Progenitor cell of endocrine pancreas (in vitro differentiated cells): ENCODE results near the gene CEP164. TPM values are rescaled to one million over a fixed set of nuclear protein-coding genes. Genes with fewer than 3 reads are reported as not detected.
A peak's percentile ranks its signal among the peaks of the same experiment; 100 is the strongest.

Experiments used
- DNase-seq: peaks from one replicate; pipeline ENCODE4 v3.0.0; 2021; ENCODE audit warnings: low spot score; ENCODE audit not compliant: unreplicated experiment
- H3K27ac Mint-ChIP-seq: 2 replicates; pipeline ENCODE4 v1.8.0; 2021; ENCODE audit warnings: mild to moderate bottlenecking, moderate library complexity, mixed read lengths
- H3K27me3 Mint-ChIP-seq: 2 replicates; pipeline ENCODE4 v1.8.0; 2021; ENCODE audit warnings: mixed read lengths
- H3K36me3 Mint-ChIP-seq: 2 replicates; pipeline ENCODE4 v1.8.0; 2022; ENCODE audit warnings: mixed read lengths; ENCODE audit not compliant: insufficient read depth
- H3K4me1 Mint-ChIP-seq: 2 replicates; pipeline ENCODE4 v1.8.0; 2021; ENCODE audit warnings: low read depth, mixed read lengths
- H3K4me3 Mint-ChIP-seq: 2 replicates; pipeline ENCODE4 v1.8.0; 2021; ENCODE audit warnings: low read depth, mild to moderate bottlenecking, moderate library complexity, mixed read lengths
- H3K9me3 Mint-ChIP-seq: 2 replicates; pipeline ENCODE4 v1.8.0; 2021; ENCODE audit warnings: low read depth, mixed read lengths
- total RNA-seq: library from RNA; stranded (reverse); gene quantifications from 2 replicates; pipeline ENCODE4 v1.2.1, GENCODE V29; 2021
- TF ChIP-seq, protein P1 (sequence below): fragments of 200-600 bp; sonication (generic); IDR thresholded peaks from one replicate; pipeline ENCODE4 v1.5.0; 2021; ENCODE audit warnings: antibody characterized with exemption, mild to moderate bottlenecking; ENCODE audit not compliant: unreplicated experiment

The CEP164 gene
- total RNA-seq, 1 donor from 2014 or later: 66.8 TPM

DNA sequence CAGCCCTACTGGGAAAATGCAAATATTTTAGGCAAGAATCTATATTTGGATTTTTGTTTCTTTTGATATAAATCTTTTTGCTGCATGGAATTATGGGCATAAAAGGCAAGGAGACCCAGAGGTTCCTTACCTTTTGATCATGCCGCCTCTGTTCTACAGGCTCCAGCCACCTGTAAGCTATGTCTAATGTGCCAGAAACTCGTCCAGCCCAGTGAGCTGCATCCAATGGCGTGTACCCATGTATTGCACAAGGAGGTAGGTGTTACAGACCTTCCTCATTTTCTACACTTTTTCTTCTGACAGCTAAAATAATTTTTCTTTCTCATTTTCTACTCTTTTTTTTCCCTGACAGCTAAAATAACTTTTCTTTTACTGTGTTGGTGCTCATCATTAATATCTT, 44.7 kb upstream of the CEP164 start:
- no peak for DNase-seq
- Mint-ChIP-seq H3K27ac (no peak overlapping the region), H3K9me3 (no peaks in the 10 kb centered on the region), H3K4me3 (no peak overlapping the region), H3K27me3 (no peaks in the 10 kb centered on the region), H3K4me1 (no peaks in the 10 kb centered on the region), H3K36me3 (peaks cover 30% of the 10 kb centered on the region)
- TF ChIP-seq, protein P1, sequence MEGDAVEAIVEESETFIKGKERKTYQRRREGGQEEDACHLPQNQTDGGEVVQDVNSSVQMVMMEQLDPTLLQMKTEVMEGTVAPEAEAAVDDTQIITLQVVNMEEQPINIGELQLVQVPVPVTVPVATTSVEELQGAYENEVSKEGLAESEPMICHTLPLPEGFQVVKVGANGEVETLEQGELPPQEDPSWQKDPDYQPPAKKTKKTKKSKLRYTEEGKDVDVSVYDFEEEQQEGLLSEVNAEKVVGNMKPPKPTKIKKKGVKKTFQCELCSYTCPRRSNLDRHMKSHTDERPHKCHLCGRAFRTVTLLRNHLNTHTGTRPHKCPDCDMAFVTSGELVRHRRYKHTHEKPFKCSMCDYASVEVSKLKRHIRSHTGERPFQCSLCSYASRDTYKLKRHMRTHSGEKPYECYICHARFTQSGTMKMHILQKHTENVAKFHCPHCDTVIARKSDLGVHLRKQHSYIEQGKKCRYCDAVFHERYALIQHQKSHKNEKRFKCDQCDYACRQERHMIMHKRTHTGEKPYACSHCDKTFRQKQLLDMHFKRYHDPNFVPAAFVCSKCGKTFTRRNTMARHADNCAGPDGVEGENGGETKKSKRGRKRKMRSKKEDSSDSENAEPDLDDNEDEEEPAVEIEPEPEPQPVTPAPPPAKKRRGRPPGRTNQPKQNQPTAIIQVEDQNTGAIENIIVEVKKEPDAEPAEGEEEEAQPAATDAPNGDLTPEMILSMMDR: no peak

DNA sequence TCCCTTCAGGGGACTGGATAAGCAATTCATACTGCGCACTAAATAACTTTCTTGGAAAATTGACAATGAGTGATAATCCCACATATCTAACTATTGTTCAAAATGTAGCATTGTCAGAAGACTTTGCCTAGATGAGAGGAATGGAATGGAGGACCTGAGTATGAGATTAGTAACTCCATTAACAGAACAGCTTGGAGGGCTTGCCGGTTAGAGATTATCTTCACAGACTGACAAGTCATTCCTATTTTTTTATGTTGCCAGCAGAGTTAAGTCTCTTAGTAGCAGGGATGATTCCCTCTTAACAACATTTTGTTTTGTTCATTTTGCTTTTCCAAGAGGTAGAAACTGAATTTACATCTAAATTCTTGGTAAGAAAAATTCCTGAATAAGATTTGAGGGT, 43.6 kb upstream of the CEP164 start:
- Mint-ChIP-seq H3K4me3 (no peak overlapping the region), H3K27ac (no peak overlapping the region), H3K27me3 (no peaks in the 10 kb centered on the region), H3K9me3 (no peaks in the 10 kb centered on the region), H3K4me1 (no peaks in the 10 kb centered on the region), H3K36me3 (peaks cover 30% of the 10 kb centered on the region)
- no peak for DNase-seq
- TF ChIP-seq, protein P1: no peak

DNA sequence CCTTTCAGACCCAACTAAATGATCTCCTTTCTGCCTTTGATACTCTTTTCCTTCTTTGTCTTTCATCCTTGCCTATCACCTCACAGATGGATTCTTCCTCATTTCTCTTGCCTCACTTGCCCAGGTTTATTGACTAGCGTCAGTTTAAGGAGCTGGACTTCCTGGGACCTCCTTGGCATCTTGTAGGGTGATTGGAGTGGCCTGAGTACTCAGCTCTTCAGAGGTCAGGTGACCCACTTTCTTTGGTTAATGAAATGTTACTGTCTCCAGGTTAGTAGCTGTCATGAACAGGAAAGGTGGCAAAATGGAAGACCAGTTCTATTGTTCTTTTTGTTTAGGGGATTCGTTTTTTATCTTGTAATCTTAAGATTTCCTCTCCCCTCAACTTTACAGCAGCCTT, 41.1 kb upstream of the CEP164 start:
- no peaks in the 10 kb centered on the region for H3K27me3 Mint-ChIP-seq
- H3K9me3 Mint-ChIP-seq: no peaks in the 10 kb centered on the region
- DNase-seq: no peak
- TF ChIP-seq, protein P1: no peak
- H3K27ac Mint-ChIP-seq: peak overlapping the region; percentile 15
- peaks cover 41% of the 10 kb centered on the region for H3K36me3 Mint-ChIP-seq
- no peak overlapping the region for H3K4me3 Mint-ChIP-seq
- no peaks in the 10 kb centered on the region for H3K4me1 Mint-ChIP-seq

DNA sequence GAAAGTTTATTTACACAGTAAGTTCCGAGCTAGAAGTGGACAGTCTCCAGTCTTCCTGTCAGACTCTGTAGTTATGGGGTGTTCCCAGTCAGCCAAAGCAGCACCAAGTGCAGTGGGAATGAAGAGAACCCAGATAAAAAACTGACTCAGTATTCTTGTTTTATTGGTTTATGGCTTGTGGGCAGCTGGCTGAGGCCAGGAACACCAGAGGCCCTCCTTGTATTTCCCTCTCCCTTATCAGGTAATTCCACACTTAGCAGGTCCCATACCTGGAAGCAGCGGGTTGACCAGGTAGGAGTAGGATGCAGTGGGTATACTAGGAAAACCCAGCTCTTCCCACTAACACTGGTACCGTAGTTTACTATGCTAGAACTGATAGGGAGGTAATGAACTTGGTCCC, 40.0 kb upstream of the CEP164 start:
- peaks cover 34% of the 10 kb centered on the region for H3K36me3 Mint-ChIP-seq
- no peaks in the 10 kb centered on the region for H3K9me3 Mint-ChIP-seq
- TF ChIP-seq, protein P1: no peak
- H3K27ac Mint-ChIP-seq: no peak overlapping the region
- no peaks in the 10 kb centered on the region for H3K4me1 Mint-ChIP-seq
- no peak for DNase-seq
- no peak overlapping the region for H3K4me3 Mint-ChIP-seq
- no peaks in the 10 kb centered on the region for H3K27me3 Mint-ChIP-seq

DNA sequence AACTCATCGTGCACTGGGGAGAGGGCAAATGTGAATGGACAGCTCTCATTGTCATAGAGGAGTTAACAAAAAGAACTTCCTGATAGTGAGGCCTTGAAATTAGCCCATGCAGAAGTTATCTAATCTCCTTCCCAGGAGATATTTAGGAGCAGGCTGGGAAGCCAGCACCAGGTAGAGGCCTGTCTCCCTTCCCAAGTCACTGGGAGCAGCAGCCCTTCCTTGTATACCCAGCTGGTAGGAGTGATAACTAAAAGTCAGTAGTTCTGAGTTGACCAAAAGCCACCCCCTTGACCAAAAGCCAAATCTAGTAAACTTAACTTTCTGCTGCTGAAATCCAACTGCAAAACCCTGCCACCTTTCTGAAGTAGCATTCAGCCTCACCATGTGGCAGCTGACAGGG, 37.9 kb upstream of the CEP164 start:
- Mint-ChIP-seq H3K27me3 (no peaks in the 10 kb centered on the region), H3K9me3 (no peaks in the 10 kb centered on the region), H3K27ac (no peak overlapping the region), H3K4me1 (no peaks in the 10 kb centered on the region), H3K4me3 (no peak overlapping the region), H3K36me3 (peaks cover 35% of the 10 kb centered on the region)
- TF ChIP-seq, protein P1: no peak
- DNase-seq: no peak
